Glutamatergic neuron (in vitro differentiated cells): ENCODE measurements around the gene MACROD2. TPM values are rescaled to one million over a fixed set of nuclear protein-coding genes. Genes with fewer than 3 reads are reported as not detected.
A peak's percentile ranks its signal among the peaks of the same experiment; 100 is the strongest.

Experiments
- DNase-seq: peaks from one replicate; pipeline ENCODE4 v3.0.0; 2022
- H3K27ac Mint-ChIP-seq: one replicate; pipeline ENCODE4 v1.8.0; 2020; ENCODE audit warnings: mild to moderate bottlenecking, mixed read lengths, inconsistent platforms; ENCODE audit not compliant: unreplicated experiment
- H3K27me3 Mint-ChIP-seq: one replicate; pipeline ENCODE4 v1.8.0; 2020; ENCODE audit warnings: mild to moderate bottlenecking, moderate library complexity, mixed read lengths, inconsistent platforms; ENCODE audit not compliant: unreplicated experiment
- H3K36me3 Mint-ChIP-seq: one replicate; pipeline ENCODE4 v1.8.0; 2020; ENCODE audit warnings: mild to moderate bottlenecking, mixed read lengths, inconsistent platforms; ENCODE audit not compliant: unreplicated experiment
- H3K4me1 Mint-ChIP-seq: one replicate; pipeline ENCODE4 v1.8.0; 2020; ENCODE audit warnings: mild to moderate bottlenecking, low read depth, mixed read lengths, inconsistent platforms; ENCODE audit not compliant: unreplicated experiment
- H3K4me3 Mint-ChIP-seq: one replicate; pipeline ENCODE4 v1.8.0; 2020; ENCODE audit warnings: mild to moderate bottlenecking, mixed read lengths, inconsistent platforms; ENCODE audit not compliant: unreplicated experiment
- H3K9me3 Mint-ChIP-seq: one replicate; pipeline ENCODE4 v1.8.0; 2020; ENCODE audit warnings: mild to moderate bottlenecking, moderate library complexity, mixed read lengths, inconsistent platforms; ENCODE audit not compliant: unreplicated experiment
- CTCF ChIP-seq: fragments of 200-600 bp; sonication (generic); IDR thresholded peaks from one replicate; pipeline ENCODE4 v1.5.0; 2021; ENCODE audit not compliant: partially characterized antibody, unreplicated experiment
- total RNA-seq: library from RNA; stranded (reverse); fragmentation: NEBNext Ultra II Directional; extraction: Animal tissue kit (Norgen Biotek cat#: 25700); gene quantifications from one replicate; pipeline ENCODE4 v1.2.1, GENCODE V29; 2021; ENCODE audit not compliant: unreplicated experiment

Gene MACROD2
- total RNA-seq, 1 donor from 2014 or later, result 8.7 TPM

DNA sequence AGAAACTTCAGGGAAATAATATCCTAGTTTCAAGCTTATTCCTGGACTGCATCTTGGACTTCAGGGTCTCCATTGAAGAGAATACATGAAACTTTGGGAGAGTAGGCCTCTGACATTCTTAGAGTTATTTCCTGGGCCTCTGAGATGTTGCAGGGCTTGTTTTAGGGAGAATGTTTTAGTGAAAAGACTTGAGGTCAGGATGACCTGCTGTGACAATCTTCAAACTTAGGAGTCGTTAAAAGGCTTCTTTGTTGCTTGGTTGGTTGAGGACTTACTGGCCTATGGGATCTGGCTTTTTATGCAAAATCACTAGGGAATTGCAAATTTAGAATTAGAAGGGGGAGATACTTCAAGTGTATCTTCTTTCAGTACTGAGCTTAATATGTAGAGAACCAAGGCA lies 955.3 kb downstream of the MACROD2 start:
- Mint-ChIP-seq H3K27me3 (peaks cover 4% of the 10 kb centered on the region), H3K27ac (no peak overlapping the region), H3K4me3 (no peak overlapping the region), H3K36me3 (no peaks in the 10 kb centered on the region), H3K4me1 (peaks cover 24% of the 10 kb centered on the region), H3K9me3 (peaks cover 2% of the 10 kb centered on the region)
- DNase-seq, result no peak
- TF ChIP-seq CTCF, result no peak

- DNase-seq, result no peak
- Mint-ChIP-seq H3K27me3 (peaks cover 4% of the 10 kb centered on the region), H3K9me3 (peaks cover 2% of the 10 kb centered on the region), H3K4me3 (no peak overlapping the region), H3K27ac (peak overlapping the region; percentile 70), H3K4me1 (peaks cover 28% of the 10 kb centered on the region), H3K36me3 (no peaks in the 10 kb centered on the region)
- no peak for TF ChIP-seq CTCF
Observed at GRCh38 chr20:14951105-14951504, 955.8 kb downstream of the MACROD2 start.

DNA sequence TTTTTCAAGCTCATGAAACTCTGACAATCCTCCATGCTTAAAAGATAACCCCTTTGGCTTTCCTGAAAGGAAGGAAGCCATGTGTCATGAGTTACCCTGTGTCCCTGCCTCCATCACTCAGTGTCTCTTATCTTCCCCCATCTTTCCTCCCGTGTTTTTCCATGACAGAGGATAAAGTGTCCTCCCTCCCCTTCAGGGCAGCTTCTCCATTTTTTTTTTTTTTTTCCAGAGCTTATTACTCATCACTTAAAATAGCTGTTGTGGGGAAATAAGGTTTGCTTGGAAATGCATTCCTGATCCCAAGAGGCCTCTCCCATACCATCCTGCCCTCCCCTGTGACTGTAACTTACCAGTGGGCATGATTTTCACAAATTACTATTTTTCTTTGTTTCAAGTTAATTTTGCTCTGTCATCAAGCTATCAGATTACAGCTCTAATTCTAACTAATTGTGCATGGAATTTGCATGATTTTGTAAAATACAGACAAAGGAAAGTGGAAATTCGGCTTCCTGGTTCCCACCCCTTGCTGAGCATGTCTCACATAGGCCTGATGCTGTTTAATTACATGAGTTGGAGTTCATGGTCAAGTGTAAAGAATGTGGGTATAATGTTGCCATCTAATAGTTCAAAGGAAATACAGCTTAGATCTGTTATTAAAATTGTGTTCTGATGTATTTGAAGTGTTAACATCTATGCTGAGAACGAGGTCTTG lies 956.5 kb downstream of the MACROD2 start:
- H3K27ac Mint-ChIP-seq, result peak overlapping the region; percentile 70

DNA sequence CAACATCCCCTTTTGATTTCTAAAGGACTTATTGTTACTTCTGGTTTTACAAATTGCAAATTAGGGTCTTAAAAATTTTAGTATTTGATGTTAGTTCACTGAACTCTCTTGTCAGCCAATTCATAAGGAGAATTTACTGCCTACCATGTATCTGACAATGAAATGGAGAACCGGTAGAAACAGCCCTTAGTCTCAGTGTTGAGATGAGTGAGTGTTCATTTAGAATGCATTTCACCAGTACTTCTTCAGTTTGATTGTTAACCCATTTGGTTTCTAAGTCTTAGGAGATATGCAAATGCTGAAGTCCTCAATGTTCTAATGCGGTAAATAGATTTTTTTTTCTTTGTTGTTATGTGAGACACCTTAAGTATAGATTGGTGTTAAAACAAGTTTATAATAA lies 958.4 kb downstream of the MACROD2 start:
- Mint-ChIP-seq H3K27me3 (peaks cover 4% of the 10 kb centered on the region), H3K9me3 (peaks cover 2% of the 10 kb centered on the region), H3K27ac (no peak overlapping the region), H3K4me1 (peaks cover 32% of the 10 kb centered on the region), H3K36me3 (no peaks in the 10 kb centered on the region), H3K4me3 (no peak overlapping the region)
- no peak for DNase-seq
- TF ChIP-seq CTCF, result no peak

More for the DNA sequence above, 956.5 kb downstream of the MACROD2 start:
- H3K4me3 Mint-ChIP-seq, result peak overlapping the region; percentile 0
- H3K27me3 Mint-ChIP-seq, result peaks cover 4% of the 10 kb centered on the region
- peaks cover 2% of the 10 kb centered on the region for H3K9me3 Mint-ChIP-seq
- DNase-seq, result no peak
- H3K36me3 Mint-ChIP-seq, result no peaks in the 10 kb centered on the region
- TF ChIP-seq CTCF, result no peak
- peaks cover 29% of the 10 kb centered on the region for H3K4me1 Mint-ChIP-seq

GRCh38 chr20:14955399-14955798 lies 960.1 kb downstream of the MACROD2 start:
- no peak for TF ChIP-seq CTCF
- Mint-ChIP-seq H3K4me3 (peak overlapping the region; percentile 17), H3K27me3 (peaks cover 2% of the 10 kb centered on the region), H3K4me1 (peaks cover 32% of the 10 kb centered on the region), H3K9me3 (peaks cover 5% of the 10 kb centered on the region), H3K27ac (peak overlapping the region; percentile 56), H3K36me3 (no peaks in the 10 kb centered on the region)
- no peak for DNase-seq
